IMR-90 (cell line): ENCODE results near the gene PRF1. TPM values are rescaled to one million over a fixed set of nuclear protein-coding genes. Genes with fewer than 3 reads are reported as not detected.

Source experiments
- ATAC-seq: fragments of 200-7000 bp; cut with Tn5 transposase; 2 replicates; pipeline ENCODE4 v1.9.1; 2020; ENCODE audit warnings: low read depth, mild to moderate bottlenecking, moderate library complexity
- BruUV-seq: library from RNA; stranded (reverse); fragments of 400-500 nt; replicated peaks from 2 replicates; lab custom pipeline; 2021; lab: Mats Ljungman, UMichigan
- CTCF ChIA-PET: fragments of 300-600 bp; formaldehyde crosslinking; extraction: SDS; loops from one replicate; lab custom pipeline; 2021; ENCODE audit warnings: antibody characterized with exemption; lab: Yijun Ruan, JAX
- POLR2A ChIA-PET: fragments of 300-600 bp; sonication (Branson Sonifier 250); formaldehyde crosslinking; loops from one replicate; lab custom pipeline; 2022; ENCODE audit warnings: antibody characterized with exemption; ENCODE audit not compliant: unreplicated experiment; lab: Charles Lee
- DNase-seq: peaks from one replicate; pipeline ENCODE4 v3.0.0; 2013
- H2AFZ ChIP-seq: replicated peaks from 2 replicates; pipeline ENCODE3; 2013; ENCODE audit warnings: low read length, mild to moderate bottlenecking; ENCODE audit not compliant: poor library complexity
- H2AK5ac ChIP-seq: 2 replicates; pipeline ENCODE4 v1.6.1; 2013; ENCODE audit warnings: low read depth, low read length, inconsistent platforms
- H2AK9ac ChIP-seq: replicated peaks from 2 replicates; pipeline ENCODE3; 2013; ENCODE audit warnings: mild to moderate bottlenecking, low read depth, low read length, moderate library complexity; ENCODE audit not compliant: poor library complexity
- H2BK120ac ChIP-seq: 2 replicates; pipeline ENCODE4 v1.6.1; 2013; ENCODE audit warnings: low read depth, low read length, inconsistent platforms
- H2BK15ac ChIP-seq: 3 replicates; pipeline ENCODE4 v1.6.1; 2013; ENCODE audit warnings: low read depth, low read length, inconsistent platforms
- H2BK20ac ChIP-seq: 2 replicates; pipeline ENCODE4 v1.6.1; 2013; ENCODE audit warnings: low read depth, mild to moderate bottlenecking, inconsistent platforms, low read length, moderate library complexity
- H2BK5ac ChIP-seq: 2 replicates; pipeline ENCODE4 v1.6.1; 2013; ENCODE audit warnings: mild to moderate bottlenecking, low read depth, low read length, inconsistent platforms; ENCODE audit not compliant: poor library complexity, severe bottlenecking
- H3K14ac ChIP-seq: replicated peaks from 2 replicates; pipeline ENCODE4 v1.6.1; 2013; ENCODE audit warnings: low read depth, low read length, inconsistent platforms
- H3K18ac ChIP-seq: 2 replicates; pipeline ENCODE4 v1.6.1; 2013; ENCODE audit warnings: low read depth, low read length, control low read depth
- H3K23ac ChIP-seq: 2 replicates; pipeline ENCODE4 v1.6.1; 2013; ENCODE audit warnings: low read depth, low read length, inconsistent platforms
- H3K27ac ChIP-seq: 2 replicates; pipeline ENCODE4 v1.5.1; 2013; ENCODE audit warnings: mild to moderate bottlenecking, control low read depth, low read length; ENCODE audit not compliant: insufficient read depth
- H3K27me3 ChIP-seq: 2 replicates; pipeline ENCODE4 v1.6.1; 2013; ENCODE audit warnings: low read length; ENCODE audit not compliant: control insufficient read depth, insufficient read depth
- H3K36me3 ChIP-seq: 2 replicates; pipeline ENCODE4 v1.6.1; 2013; ENCODE audit warnings: low read length, mixed read lengths; ENCODE audit not compliant: control insufficient read depth, insufficient read depth
- H3K4ac ChIP-seq: 2 replicates; pipeline ENCODE4 v1.6.1; 2013; ENCODE audit warnings: low read depth, low read length, inconsistent platforms
- H3K4me1 ChIP-seq: 2 replicates; pipeline ENCODE4 v1.6.1; 2013; ENCODE audit warnings: low read length, mixed read lengths; ENCODE audit not compliant: control insufficient read depth, insufficient read depth
- H3K4me2 ChIP-seq: 2 replicates; pipeline ENCODE4 v1.6.1; 2013; ENCODE audit warnings: low read depth, mild to moderate bottlenecking, control low read depth, low read length, moderate library complexity
- H3K4me3 ChIP-seq: 2 replicates; pipeline ENCODE4 v1.5.1; 2013; ENCODE audit warnings: low read depth, mild to moderate bottlenecking, control low read depth, low read length, moderate library complexity; ENCODE audit not compliant: insufficient read depth
- H3K56ac ChIP-seq: 2 replicates; pipeline ENCODE4 v1.6.1; 2013; ENCODE audit warnings: low read length, inconsistent platforms; ENCODE audit not compliant: insufficient read depth; ENCODE audit errors: extremely low read depth
- H3K79me1 ChIP-seq, 2 experiments: 2 replicates each; pipeline ENCODE4 v1.6.1; 2013; ENCODE audit warnings: low read length in 2 of 2, inconsistent platforms in 1 of 2, low read depth in 1 of 2
- H3K9ac ChIP-seq: 2 replicates; pipeline ENCODE4 v1.6.1; 2013; ENCODE audit warnings: low read depth, low read length, control low read depth
- H3K9me1 ChIP-seq: 2 replicates; pipeline ENCODE4 v1.6.1; 2013; ENCODE audit warnings: low read length, inconsistent platforms; ENCODE audit not compliant: insufficient read depth
- H3K9me3 ChIP-seq: 2 replicates; pipeline ENCODE4 v1.6.1; 2013; ENCODE audit warnings: low read length; ENCODE audit not compliant: control insufficient read depth, insufficient read depth
- H4K20me1 ChIP-seq: 2 replicates; pipeline ENCODE4 v1.6.1; 2013; ENCODE audit warnings: low read length, inconsistent platforms; ENCODE audit not compliant: insufficient read depth
- H4K5ac ChIP-seq: 2 replicates; pipeline ENCODE4 v1.6.1; 2013; ENCODE audit warnings: mild to moderate bottlenecking, low read depth, low read length, control low read depth
- H4K8ac ChIP-seq, 2 experiments: 2 replicates each; pipeline ENCODE4 v1.6.1; 2013; ENCODE audit warnings: low read depth in 2 of 2, low read length in 2 of 2, control low read depth in 1 of 2, inconsistent platforms in 1 of 2
- H4K91ac ChIP-seq: 2 replicates; pipeline ENCODE4 v1.6.1; 2013; ENCODE audit warnings: low read depth, low read length, inconsistent platforms; ENCODE audit not compliant: insufficient read depth
- BHLHE40 ChIP-seq: fragments of 150-350 bp; IDR thresholded peaks from 2 replicates; pipeline ENCODE4 v1.6.1; 2016; ENCODE audit warnings: mild to moderate bottlenecking, low read depth, low read length
- CEBPB ChIP-seq: IDR thresholded peaks from 2 replicates; pipeline ENCODE4 v1.6.1; 2012; ENCODE audit warnings: low read depth, low read length, improper control_type of control experiment
- CHD1 ChIP-seq: IDR thresholded peaks from 2 replicates; pipeline ENCODE4 v1.6.1; 2012; ENCODE audit warnings: low read depth, low read length, improper control_type of control experiment
- ELK1 ChIP-seq: fragments of 150-350 bp; IDR thresholded peaks from 2 replicates; pipeline ENCODE4 v1.6.1; 2016; ENCODE audit warnings: low read depth, mild to moderate bottlenecking, low read length, moderate library complexity, borderline replicate concordance
- FOS ChIP-seq: fragments of 150-350 bp; IDR thresholded peaks from 2 replicates; pipeline ENCODE4 v1.6.1; 2016; ENCODE audit warnings: low read depth, low read length
- MAFK ChIP-seq: IDR thresholded peaks from 2 replicates; pipeline ENCODE4 v1.6.1; 2012; ENCODE audit warnings: low read depth, low read length, improper control_type of control experiment
- MAZ ChIP-seq: IDR thresholded peaks from 2 replicates; pipeline ENCODE4 v1.6.1; 2012; ENCODE audit warnings: low read depth, mild to moderate bottlenecking, low read length, improper control_type of control experiment, moderate library complexity, borderline replicate concordance
- MXI1 ChIP-seq: IDR thresholded peaks from 2 replicates; pipeline ENCODE4 v1.6.1; 2012; ENCODE audit warnings: low read depth, mild to moderate bottlenecking, low read length, moderate library complexity, borderline replicate concordance
- NFE2L2 ChIP-seq: fragments of 150-350 bp; IDR thresholded peaks from 2 replicates; pipeline ENCODE4 v1.6.1; 2016; ENCODE audit warnings: low read depth, mild to moderate bottlenecking, low read length
- POLR2A ChIP-seq: IDR thresholded peaks from 2 replicates; pipeline ENCODE4 v1.6.1; 2012; ENCODE audit warnings: mild to moderate bottlenecking, low read depth, low read length
- RAD21 ChIP-seq: IDR thresholded peaks from 2 replicates; pipeline ENCODE4 v1.6.1; 2012; ENCODE audit warnings: low read length, improper control_type of control experiment
- RCOR1 ChIP-seq: IDR thresholded peaks from 2 replicates; pipeline ENCODE4 v1.6.1; 2012; ENCODE audit warnings: mild to moderate bottlenecking, low read length, improper control_type of control experiment; ENCODE audit not compliant: insufficient replicate concordance
- RFX5 ChIP-seq: IDR thresholded peaks from 2 replicates; pipeline ENCODE4 v1.8.0; 2012; ENCODE audit warnings: low read depth, mild to moderate bottlenecking, low read length, moderate library complexity
- SMC3 ChIP-seq: fragments of 150-350 bp; IDR thresholded peaks from 2 replicates; pipeline ENCODE4 v1.6.1; 2016; ENCODE audit warnings: low read depth, mild to moderate bottlenecking, antibody characterized with exemption, low read length, moderate library complexity
- USF2 ChIP-seq: fragments of 150-350 bp; IDR thresholded peaks from 2 replicates; pipeline ENCODE4 v1.6.1; 2017; ENCODE audit warnings: mild to moderate bottlenecking, antibody characterized with exemption, low read length, low read depth
- WGBS, 2 experiments: methylation state at CpG; one replicate each; pipeline versions ENCODE4 v1.1.5 to v1.1.7; 2013; ENCODE audit warnings: missing lambda C conversion rate in 2 of 2; ENCODE audit not compliant: insufficient read length in 1 of 2; ENCODE audit errors: extremely low coverage in 2 of 2; 5-methylcytosine and 5-hydroxymethylcytosine counted together
- dilution Hi-C: fragments of 300-500 bp; cut with HindIII; formaldehyde crosslinking; loops from one replicate; pipeline ENCODE4 v1.14.3; 2018; ENCODE audit warnings: low sequenced_read_pairs; ENCODE audit not compliant: unreplicated experiment
- in situ Hi-C: fragments of 300-500 bp; cut with MboI; formaldehyde crosslinking; loops from 3 replicates; pipeline ENCODE4 v1.14.3; 2019; ENCODE audit warnings: low sequenced_read_pairs, inconsistent platforms, mixed read lengths
- intact Hi-C: fragments of 100-400 bp; cut with micrococcal nuclease; formaldehyde crosslinking; loops from 2 replicates; pipeline ENCODE4 v1.10.0; 2022
- polyA plus RNA-seq, 3 experiments: library from polyadenylated mRNA; depleted of rRNA; stranded (reverse); fragments of >200 nt; gene quantifications; 2 replicates each; pipeline ENCODE4 v1.2.3, GENCODE V29; 2012; ENCODE audit warnings: low replicate concordance in 1 of 3
- total RNA-seq: library from RNA; depleted of rRNA; stranded (reverse); fragments of >200 nt; gene quantifications from 2 replicates; pipeline ENCODE4 v1.2.3, GENCODE V29; 2012
- TF ChIP-seq, protein P1 (sequence below): conservative IDR thresholded peaks from 2 replicates; pipeline ENCODE4 v1.5.1; 2012; ENCODE audit warnings: mild to moderate bottlenecking, low read depth, low read length, improper control_type of control experiment

PRF1 gene
- total and polyA plus RNA-seq, 2 of the 4 experiments (the other 2 are of a cell fraction), result not detected

DNA sequence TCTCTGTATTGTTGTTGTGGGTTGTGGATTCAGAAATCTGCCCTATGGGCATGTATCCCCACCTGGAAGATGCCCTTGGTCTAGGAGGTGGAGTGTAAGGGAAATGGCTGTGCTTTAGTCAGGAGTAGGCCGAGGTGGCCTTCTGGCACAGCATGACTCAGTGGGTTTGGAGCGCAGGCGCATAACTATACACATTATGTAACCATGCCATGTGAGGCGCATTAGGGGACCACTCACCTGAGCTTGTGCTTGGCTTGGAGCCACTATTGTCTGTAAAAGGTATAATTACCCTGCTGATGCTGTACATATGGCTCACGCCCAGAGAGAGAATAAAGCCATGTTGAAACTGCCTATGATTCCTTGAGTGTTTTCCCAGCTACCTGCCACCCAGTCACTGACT lies 49.1 kb upstream of the PRF1 start:
- no peak overlapping the region for H3K27ac ChIP-seq
- dilution Hi-C loops, result no loop called here

More for the DNA sequence above, 49.1 kb upstream of the PRF1 start:
- in situ Hi-C loops, result no loop called here
- ATAC-seq, result no peak
- no peak overlapping the region for H2BK5ac ChIP-seq
- H2BK15ac ChIP-seq, result no peak overlapping the region
- H4K91ac ChIP-seq, result no peak overlapping the region
- TF ChIP-seq MAFK (no peak), RCOR1 (no peak), RFX5 (no peak), SMC3 (no peak), MXI1 (no peak), RAD21 (no peak), POLR2A (no peak), MAZ (no peak), ELK1 (no peak), BHLHE40 (no peak), CEBPB (no peak), USF2 (no peak), CHD1 (no peak), FOS (no peak), NFE2L2 (no peak)
- TF ChIP-seq, protein P1, sequence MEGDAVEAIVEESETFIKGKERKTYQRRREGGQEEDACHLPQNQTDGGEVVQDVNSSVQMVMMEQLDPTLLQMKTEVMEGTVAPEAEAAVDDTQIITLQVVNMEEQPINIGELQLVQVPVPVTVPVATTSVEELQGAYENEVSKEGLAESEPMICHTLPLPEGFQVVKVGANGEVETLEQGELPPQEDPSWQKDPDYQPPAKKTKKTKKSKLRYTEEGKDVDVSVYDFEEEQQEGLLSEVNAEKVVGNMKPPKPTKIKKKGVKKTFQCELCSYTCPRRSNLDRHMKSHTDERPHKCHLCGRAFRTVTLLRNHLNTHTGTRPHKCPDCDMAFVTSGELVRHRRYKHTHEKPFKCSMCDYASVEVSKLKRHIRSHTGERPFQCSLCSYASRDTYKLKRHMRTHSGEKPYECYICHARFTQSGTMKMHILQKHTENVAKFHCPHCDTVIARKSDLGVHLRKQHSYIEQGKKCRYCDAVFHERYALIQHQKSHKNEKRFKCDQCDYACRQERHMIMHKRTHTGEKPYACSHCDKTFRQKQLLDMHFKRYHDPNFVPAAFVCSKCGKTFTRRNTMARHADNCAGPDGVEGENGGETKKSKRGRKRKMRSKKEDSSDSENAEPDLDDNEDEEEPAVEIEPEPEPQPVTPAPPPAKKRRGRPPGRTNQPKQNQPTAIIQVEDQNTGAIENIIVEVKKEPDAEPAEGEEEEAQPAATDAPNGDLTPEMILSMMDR, result no peak
- H3K23ac ChIP-seq, result no peak overlapping the region
- BruUV-seq, result no TSS peak
- no peak overlapping the region for H3K18ac ChIP-seq
- ChIA-PET POLR2A (no interaction called here), CTCF (no interaction called here)
- H2AK5ac ChIP-seq, result no peak overlapping the region
- peaks cover 3% of the 10 kb centered on the region; the same call in 1 of the 2 replicates for H3K9me1 ChIP-seq
- no peak overlapping the region for H3K4me2 ChIP-seq
- peaks cover 7% of the 10 kb centered on the region for H3K9me3 ChIP-seq
- no peak overlapping the region for H2BK120ac ChIP-seq
- no peak overlapping the region for H3K56ac ChIP-seq
- no peak for DNase-seq
- no peaks in the 10 kb centered on the region; the same call in 1 of the 2 replicates for H3K27me3 ChIP-seq
- H3K79me1 ChIP-seq, result no peaks in the 10 kb centered on the region
- no peak overlapping the region for H2AFZ ChIP-seq
- no peaks in the 10 kb centered on the region for H4K20me1 ChIP-seq
- H3K9ac ChIP-seq, result no peak overlapping the region
- no peak overlapping the region for H3K4ac ChIP-seq
- H3K36me3 ChIP-seq, result no peaks in the 10 kb centered on the region
- H4K8ac ChIP-seq, result no peak overlapping the region
- no peak overlapping the region for H3K14ac ChIP-seq
- H3K4me3 ChIP-seq, result no peak overlapping the region
- intact Hi-C loops, result no loop called here
- no peak overlapping the region for H2AK9ac ChIP-seq
- WGBS, 2 experiments, result 70% methylated on average over 2 of the region's 5 CpGs; no CpG with 5 or more reads in 1 of the 2 experiments
- peaks cover 7% of the 10 kb centered on the region for H3K4me1 ChIP-seq
- no peak overlapping the region for H2BK20ac ChIP-seq
- H4K5ac ChIP-seq, result no peak overlapping the region
